Left hindlimb (tissue), 1 donor: ENCODE results near the gene DNAJA4.

Experiments used
- DNase-seq: peaks from one replicate; pipeline ENCODE4 v3.0.0-alpha.2; 2018

DNAJA4 gene

GRCh38 chr15:78284758-78285157 is 20.4 kb downstream of the DNAJA4 start:
- DNase-seq = no peak

- DNase-seq = no peak
These were observed 25.9 kb downstream of the DNAJA4 start for GRCh38 chr15:78290222-78290621.

- no peak for DNase-seq
These were observed 26.7 kb downstream of the DNAJA4 start for GRCh38 chr15:78291052-78291451.

GRCh38 chr15:78291698-78292097 is 27.3 kb downstream of the DNAJA4 start:
- DNase-seq = no peak

- no peak for DNase-seq
These were observed 27.9 kb downstream of the DNAJA4 start for GRCh38 chr15:78292219-78292618.

- peak; percentile 96 for DNase-seq
These were observed 35.0 kb downstream of the DNAJA4 start, which contains the start of gene SKIC8 for GRCh38 chr15:78299101-78299930. Gene SKIC8 (minus strand): TSS chr15:78299609. CDS start chr15:78295686, 3,923 bp downstream.

GRCh38 chr15:78301326-78301725 is 37.0 kb downstream of the DNAJA4 start:
- DNase-seq = no peak

- no peak for DNase-seq
These were observed 37.5 kb downstream of the DNAJA4 start for GRCh38 chr15:78301828-78302227.

- DNase-seq = no peak
These were observed 38.4 kb downstream of the DNAJA4 start for GRCh38 chr15:78302579-78303312.

GRCh38 chr15:78304216-78305066 is 40.1 kb downstream of the DNAJA4 start:
- DNase-seq = no peak

- no peak for DNase-seq
These were observed 41.9 kb downstream of the DNAJA4 start for GRCh38 chr15:78306176-78306774.

- DNase-seq = no peak
These were observed 43.6 kb downstream of the DNAJA4 start for GRCh38 chr15:78307976-78308375.

- peak; percentile 77 for DNase-seq
These were observed 44.2 kb downstream of the DNAJA4 start for GRCh38 chr15:78308422-78309032.

GRCh38 chr15:78311292-78311691 is 46.9 kb downstream of the DNAJA4 start:
- no peak for DNase-seq

- DNase-seq = no peak
These were observed 48.2 kb downstream of the DNAJA4 start for GRCh38 chr15:78312536-78312935.

- no peak for DNase-seq
These were observed 48.6 kb downstream of the DNAJA4 start for GRCh38 chr15:78312957-78313356.

- DNase-seq = no peak
These were observed 49.0 kb downstream of the DNAJA4 start for GRCh38 chr15:78313383-78313782.

- DNase-seq = no peak
These were observed 49.8 kb downstream of the DNAJA4 start for GRCh38 chr15:78314181-78314581.

- DNase-seq = no peak
These were observed 51.4 kb downstream of the DNAJA4 start for GRCh38 chr15:78315686-78316282.

- peak; percentile 54 for DNase-seq
These were observed 52.1 kb downstream of the DNAJA4 start for GRCh38 chr15:78316283-78317083.
